ENCODE results near the gene SH3GL1. TPM values are rescaled to one million over a fixed set of nuclear protein-coding genes. Genes with fewer than 3 reads are reported as not detected.

Gene SH3GL1
- total and polyA plus RNA-seq, 2 donors from 2014 or later, result 34.8 to 52.7 TPM

GRCh38 chr19:4415352-4415751, 15.0 kb upstream of the SH3GL1 start:
- DNase-seq (peak in 1 of 5 donors; percentile 31), FAIRE-seq (no peak)
- intact Hi-C loops (cut with DNase I), result no loop called here
- no peak overlapping the region for H3K4me3 ChIP-seq (ENCODE audit: low read length in 3 of 3)
- H3K4me1 ChIP-seq (ENCODE audit: control insufficient read depth in 2 of 3, insufficient read depth in 2 of 3, low read depth in 1 of 3, low read length in 3 of 3), result no peaks in the 10 kb centered on the region
- no peaks in the 10 kb centered on the region for H3K9me3 ChIP-seq (ENCODE audit: control insufficient read depth in 2 of 3, insufficient read depth in 1 of 3, low read length in 3 of 3)
- no peaks in the 10 kb centered on the region for H3K27me3 ChIP-seq (ENCODE audit: control insufficient read depth, insufficient read depth, low read length)
- no peaks in the 10 kb centered on the region for H3K36me3 ChIP-seq (ENCODE audit: control insufficient read depth in 2 of 3, insufficient read depth in 3 of 3, low read length in 3 of 3)
- no peak overlapping the region for H3K9ac ChIP-seq (ENCODE audit: low read length in 3 of 3)
- no peak overlapping the region for H3K27ac ChIP-seq (ENCODE audit: low read depth in 2 of 2, low read length in 2 of 2)
- no peak for TF ChIP-seq CTCF (IDR thresholded peaks at IDR 0.05; ENCODE audit: borderline replicate concordance, extremely low read depth, insufficient read depth)

GRCh38 chr19:4414800-4415321, 14.5 kb upstream of the SH3GL1 start:
- no peak overlapping the region for H3K27ac ChIP-seq (ENCODE audit: low read depth in 2 of 2, low read length in 2 of 2)

GRCh38 chr19:4414144-4414799, 13.9 kb upstream of the SH3GL1 start:
- no peak for FAIRE-seq

More at GRCh38 chr19:4414800-4415321, 14.5 kb upstream of the SH3GL1 start:
- H3K9ac ChIP-seq (ENCODE audit: low read length in 3 of 3), result no peak overlapping the region
- no peaks in the 10 kb centered on the region for H3K4me1 ChIP-seq (ENCODE audit: control insufficient read depth in 2 of 3, insufficient read depth in 2 of 3, low read depth in 1 of 3, low read length in 3 of 3)
- intact Hi-C loops (cut with DNase I), result no loop called here
- H3K27me3 ChIP-seq (ENCODE audit: control insufficient read depth, insufficient read depth, low read length), result no peaks in the 10 kb centered on the region
- TF ChIP-seq CTCF (IDR thresholded peaks at IDR 0.05; ENCODE audit: borderline replicate concordance, extremely low read depth, insufficient read depth), result no peak
- H3K9me3 ChIP-seq (ENCODE audit: control insufficient read depth in 2 of 3, insufficient read depth in 1 of 3, low read length in 3 of 3), result no peaks in the 10 kb centered on the region
- DNase-seq (peak in 1 of 5 donors; percentile 51), FAIRE-seq (no peak)
- no peak overlapping the region for H3K4me3 ChIP-seq (ENCODE audit: low read length in 3 of 3)
- no peaks in the 10 kb centered on the region for H3K36me3 ChIP-seq (ENCODE audit: control insufficient read depth in 2 of 3, insufficient read depth in 3 of 3, low read length in 3 of 3)

More at GRCh38 chr19:4414144-4414799, 13.9 kb upstream of the SH3GL1 start:
- Histone ChIP-seq H3K9me3 (ENCODE audit: control insufficient read depth in 2 of 3, insufficient read depth in 1 of 3, low read length in 3 of 3) (no peaks in the 10 kb centered on the region), H3K27ac (ENCODE audit: low read depth in 2 of 2, low read length in 2 of 2) (no peak overlapping the region), H3K4me3 (ENCODE audit: low read length in 3 of 3) (no peak overlapping the region), H3K27me3 (ENCODE audit: control insufficient read depth, insufficient read depth, low read length) (no peaks in the 10 kb centered on the region), H3K36me3 (ENCODE audit: control insufficient read depth in 2 of 3, insufficient read depth in 3 of 3, low read length in 3 of 3) (no peaks in the 10 kb centered on the region), H3K4me1 (ENCODE audit: control insufficient read depth in 2 of 3, insufficient read depth in 2 of 3, low read depth in 1 of 3, low read length in 3 of 3) (no peaks in the 10 kb centered on the region), H3K9ac (ENCODE audit: low read length in 3 of 3) (no peak overlapping the region)
- intact Hi-C loops (cut with DNase I), result no loop called here
- TF ChIP-seq CTCF (IDR thresholded peaks at IDR 0.05; ENCODE audit: borderline replicate concordance, extremely low read depth, insufficient read depth), result no peak
- no peak for DNase-seq

Measured in kidney (tissue), 14 donors.